Subcutaneous abdominal adipose tissue (tissue), 5 donors: ENCODE results near the gene RAB11FIP3.

ENCODE experiments used
- H3K27ac ChIP-seq: one replicate; pipeline ENCODE4 v1.7.0; 2013; ENCODE audit warnings: low read depth, mild to moderate bottlenecking, inconsistent platforms, low read length, moderate library complexity
- H3K27me3 ChIP-seq, 5 donors: one replicate each; pipeline ENCODE4 v1.7.0; 2013; ENCODE audit warnings: low read length in 5 of 5, inconsistent platforms in 1 of 5; ENCODE audit not compliant: control insufficient read depth in 5 of 5, insufficient read depth in 4 of 5
- H3K36me3 ChIP-seq, 5 donors: one replicate each; pipeline ENCODE4 v1.7.0; 2013; ENCODE audit warnings: low read length in 5 of 5; ENCODE audit not compliant: control insufficient read depth in 5 of 5, insufficient read depth in 5 of 5
- H3K4me1 ChIP-seq, 5 donors: one replicate each; pipeline ENCODE4 v1.7.0; 2013; ENCODE audit warnings: low read length in 5 of 5, mild to moderate bottlenecking in 3 of 5, moderate library complexity in 1 of 5; ENCODE audit not compliant: control insufficient read depth in 5 of 5, insufficient read depth in 5 of 5
- H3K4me3 ChIP-seq, 5 donors: one replicate each; pipeline ENCODE4 v1.7.0; 2013; ENCODE audit warnings: low read length in 5 of 5, low read depth in 1 of 5
- H3K9ac ChIP-seq, 5 donors: one replicate each; pipeline ENCODE4 v1.7.0; 2013; ENCODE audit warnings: low read length in 5 of 5, mild to moderate bottlenecking in 4 of 5, moderate library complexity in 3 of 5
- H3K9me3 ChIP-seq, 5 donors: one replicate each; pipeline ENCODE4 v1.7.0; 2013; ENCODE audit warnings: low read length in 5 of 5; ENCODE audit not compliant: control insufficient read depth in 5 of 5
- donor health status: healthy.
- donor health status: healthy.
- donor health status: healthy.
- donor health status: healthy.
- donor health status: healthy.

RAB11FIP3 gene

GRCh38 chr16:549544-550263 lies 124.3 kb downstream of the RAB11FIP3 start:
- peaks cover 0 to 54% (median 34%) of the 10 kb centered on the region in 5 donors for H3K36me3 ChIP-seq

GRCh38 chr16:551210-551609 lies 125.8 kb downstream of the RAB11FIP3 start:
- no peaks in the 10 kb centered on the region for H3K27me3 ChIP-seq
- H3K9ac ChIP-seq, result no peak overlapping the region
- H3K9me3 ChIP-seq, result no peaks in the 10 kb centered on the region
- H3K4me3 ChIP-seq, result no peak overlapping the region
- peaks cover 0 to 15% (median 5%) of the 10 kb centered on the region in 5 donors for H3K4me1 ChIP-seq
- H3K27ac ChIP-seq, result no peak overlapping the region
- H3K36me3 ChIP-seq, result peaks cover 0 to 49% (median 34%) of the 10 kb centered on the region in 5 donors

More at GRCh38 chr16:549544-550263, 124.3 kb downstream of the RAB11FIP3 start:
- no peak overlapping the region for H3K9ac ChIP-seq
- no peak overlapping the region for H3K27ac ChIP-seq
- H3K4me1 ChIP-seq, result peaks cover 0 to 13% (median 5%) of the 10 kb centered on the region in 5 donors
- no peaks in the 10 kb centered on the region for H3K9me3 ChIP-seq
- H3K27me3 ChIP-seq, result no peaks in the 10 kb centered on the region
- H3K4me3 ChIP-seq, result no peak overlapping the region

DNA sequence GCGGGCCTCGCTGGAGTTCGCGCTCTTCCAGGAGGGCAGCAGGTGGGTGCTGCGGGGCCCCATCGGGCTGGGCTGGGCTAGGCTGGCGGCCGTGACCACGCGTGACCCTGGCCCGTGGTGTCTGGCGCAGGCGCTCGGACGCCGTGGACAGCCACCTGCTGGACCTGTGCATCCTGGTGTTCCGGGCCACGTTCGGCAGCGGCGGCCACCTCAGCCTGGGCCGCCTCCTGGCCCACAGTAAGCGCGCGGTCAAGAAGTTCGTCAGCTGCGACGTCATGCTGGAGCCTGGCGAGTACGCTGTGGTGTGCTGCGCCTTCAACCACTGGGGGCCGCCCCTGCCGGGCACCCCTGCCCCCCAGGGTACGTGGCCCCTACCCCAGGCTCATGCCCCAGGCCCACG lies 126.7 kb downstream of the RAB11FIP3 start:
- peaks cover 0 to 44% (median 34%) of the 10 kb centered on the region in 5 donors for H3K36me3 ChIP-seq
- no peaks in the 10 kb centered on the region for H3K9me3 ChIP-seq
- no peak overlapping the region for H3K4me3 ChIP-seq
- peaks cover 0 to 3% (median 0%) of the 10 kb centered on the region in 5 donors for H3K27me3 ChIP-seq
- H3K27ac ChIP-seq, result no peak overlapping the region
- H3K4me1 ChIP-seq, result peaks cover 0 to 10% (median 4%) of the 10 kb centered on the region in 5 donors
- no peak overlapping the region for H3K9ac ChIP-seq

GRCh38 chr16:553601-554296 lies 128.3 kb downstream of the RAB11FIP3 start:
- Histone ChIP-seq H3K36me3 (peaks cover 0 to 31% (median 26%) of the 10 kb centered on the region in 5 donors), H3K9me3 (no peaks in the 10 kb centered on the region), H3K4me1 (peaks cover 0 to 5% (median 0%) of the 10 kb centered on the region in 5 donors), H3K27ac (no peak overlapping the region), H3K27me3 (peaks cover 3 to 14% (median 7%) of the 10 kb centered on the region in 5 donors), H3K4me3 (no peak overlapping the region), H3K9ac (no peak overlapping the region)

GRCh38 chr16:554297-554621 lies 128.8 kb downstream of the RAB11FIP3 start:
- Histone ChIP-seq H3K9me3 (no peaks in the 10 kb centered on the region), H3K36me3 (peaks cover 0 to 27% (median 22%) of the 10 kb centered on the region in 5 donors), H3K9ac (no peak overlapping the region), H3K4me1 (peaks cover 0 to 8% (median 0%) of the 10 kb centered on the region in 5 donors), H3K4me3 (no peak overlapping the region), H3K27ac (no peak overlapping the region), H3K27me3 (peaks cover 8 to 19% (median 11%) of the 10 kb centered on the region in 5 donors)

GRCh38 chr16:554640-555365 lies 129.4 kb downstream of the RAB11FIP3 start:
- H3K9ac ChIP-seq, result no peak overlapping the region
- peak overlapping the region in 2 of 5 donors; percentile 4 to 40 for H3K4me3 ChIP-seq
- H3K36me3 ChIP-seq, result peaks cover 0 to 23% (median 19%) of the 10 kb centered on the region in 5 donors
- no peaks in the 10 kb centered on the region for H3K9me3 ChIP-seq
- no peak overlapping the region for H3K27ac ChIP-seq
- H3K4me1 ChIP-seq, result peaks cover 0 to 13% (median 3%) of the 10 kb centered on the region in 5 donors
- peaks cover 13 to 24% (median 17%) of the 10 kb centered on the region in 5 donors for H3K27me3 ChIP-seq

- H3K4me1 ChIP-seq, result peaks cover 0 to 13% (median 3%) of the 10 kb centered on the region in 5 donors
- H3K9me3 ChIP-seq, result no peaks in the 10 kb centered on the region
- H3K27ac ChIP-seq, result no peak overlapping the region
- peaks cover 0 to 19% (median 17%) of the 10 kb centered on the region in 5 donors for H3K36me3 ChIP-seq
- H3K27me3 ChIP-seq, result peaks cover 13 to 26% (median 18%) of the 10 kb centered on the region in 5 donors
- H3K9ac ChIP-seq, result no peak overlapping the region
- no peak overlapping the region for H3K4me3 ChIP-seq
These were observed 130.4 kb downstream of the RAB11FIP3 start for GRCh38 chr16:555528-556473.

- H3K27ac ChIP-seq, result no peak overlapping the region
- peaks cover 0 to 13% (median 3%) of the 10 kb centered on the region in 5 donors for H3K4me1 ChIP-seq
- peaks cover 0 to 13% (median 12%) of the 10 kb centered on the region in 5 donors for H3K36me3 ChIP-seq
- no peak overlapping the region for H3K9ac ChIP-seq
- H3K27me3 ChIP-seq, result peaks cover 20 to 34% (median 26%) of the 10 kb centered on the region in 5 donors
- no peaks in the 10 kb centered on the region for H3K9me3 ChIP-seq
- H3K4me3 ChIP-seq, result no peak overlapping the region
These were observed 131.2 kb downstream of the RAB11FIP3 start for GRCh38 chr16:556474-557173.
